ENCODE results near the gene MRPL44.

MRPL44 gene

GRCh38 chr2:223979730-223980396, 22.6 kb downstream of the MRPL44 start:
- Histone ChIP-seq H3K27me3 (ENCODE audit: control insufficient read depth, insufficient read depth, low read length) (no peaks in the 10 kb centered on the region), H3K4me1 (ENCODE audit: control insufficient read depth, low read depth, low read length) (no peaks in the 10 kb centered on the region)

GRCh38 chr2:223980397-223980735, 23.1 kb downstream of the MRPL44 start:
- Histone ChIP-seq H3K36me3 (ENCODE audit: control insufficient read depth, low read depth, low read length) (peaks cover 31% of the 10 kb centered on the region), H3K9me3 (ENCODE audit: control insufficient read depth, low read depth, low read length) (no peaks in the 10 kb centered on the region), H3K27ac (ENCODE audit: low read length) (no peak overlapping the region), H3K27me3 (ENCODE audit: control insufficient read depth, insufficient read depth, low read length) (no peaks in the 10 kb centered on the region), H3K4me3 (ENCODE audit: low read length) (no peak overlapping the region), H3K9ac (ENCODE audit: low read length) (no peak overlapping the region), H3K4me1 (ENCODE audit: control insufficient read depth, low read depth, low read length) (no peaks in the 10 kb centered on the region)

More at GRCh38 chr2:223979730-223980396, 22.6 kb downstream of the MRPL44 start:
- Histone ChIP-seq H3K27ac (ENCODE audit: low read length) (no peak overlapping the region), H3K9ac (ENCODE audit: low read length) (no peak overlapping the region), H3K4me3 (ENCODE audit: low read length) (no peak overlapping the region), H3K36me3 (ENCODE audit: control insufficient read depth, low read depth, low read length) (peaks cover 31% of the 10 kb centered on the region), H3K9me3 (ENCODE audit: control insufficient read depth, low read depth, low read length) (no peaks in the 10 kb centered on the region)

GRCh38 chr2:223980803-223981202, 23.5 kb downstream of the MRPL44 start:
- Histone ChIP-seq H3K27ac (ENCODE audit: low read length) (no peak overlapping the region), H3K4me3 (ENCODE audit: low read length) (no peak overlapping the region), H3K9me3 (ENCODE audit: control insufficient read depth, low read depth, low read length) (no peaks in the 10 kb centered on the region), H3K27me3 (ENCODE audit: control insufficient read depth, insufficient read depth, low read length) (no peaks in the 10 kb centered on the region), H3K36me3 (ENCODE audit: control insufficient read depth, low read depth, low read length) (peaks cover 35% of the 10 kb centered on the region), H3K4me1 (ENCODE audit: control insufficient read depth, low read depth, low read length) (no peaks in the 10 kb centered on the region), H3K9ac (ENCODE audit: low read length) (no peak overlapping the region)

GRCh38 chr2:223981241-223981640, 24.0 kb downstream of the MRPL44 start:
- H3K4me3 ChIP-seq (ENCODE audit: low read length): no peak overlapping the region

GRCh38 chr2:223989206-223989855, 32.1 kb downstream of the MRPL44 start:
- Histone ChIP-seq H3K9ac (ENCODE audit: low read length) (no peak overlapping the region), H3K9me3 (ENCODE audit: control insufficient read depth, low read depth, low read length) (no peaks in the 10 kb centered on the region), H3K27ac (ENCODE audit: low read length) (no peak overlapping the region), H3K4me3 (ENCODE audit: low read length) (no peak overlapping the region), H3K27me3 (ENCODE audit: control insufficient read depth, insufficient read depth, low read length) (no peaks in the 10 kb centered on the region), H3K4me1 (ENCODE audit: control insufficient read depth, low read depth, low read length) (no peaks in the 10 kb centered on the region), H3K36me3 (ENCODE audit: control insufficient read depth, low read depth, low read length) (peaks cover 9% of the 10 kb centered on the region)

More at GRCh38 chr2:223981241-223981640, 24.0 kb downstream of the MRPL44 start:
- Histone ChIP-seq H3K36me3 (ENCODE audit: control insufficient read depth, low read depth, low read length) (peaks cover 35% of the 10 kb centered on the region), H3K27me3 (ENCODE audit: control insufficient read depth, insufficient read depth, low read length) (no peaks in the 10 kb centered on the region), H3K27ac (ENCODE audit: low read length) (no peak overlapping the region), H3K9me3 (ENCODE audit: control insufficient read depth, low read depth, low read length) (no peaks in the 10 kb centered on the region), H3K4me1 (ENCODE audit: control insufficient read depth, low read depth, low read length) (no peaks in the 10 kb centered on the region), H3K9ac (ENCODE audit: low read length) (no peak overlapping the region)

- peaks cover 4% of the 10 kb centered on the region for H3K36me3 ChIP-seq (ENCODE audit: control insufficient read depth, low read depth, low read length)
- H3K4me1 ChIP-seq (ENCODE audit: control insufficient read depth, low read depth, low read length): no peaks in the 10 kb centered on the region
- H3K9me3 ChIP-seq (ENCODE audit: control insufficient read depth, low read depth, low read length): no peaks in the 10 kb centered on the region
- no peak overlapping the region for H3K27ac ChIP-seq (ENCODE audit: low read length)
- H3K9ac ChIP-seq (ENCODE audit: low read length): no peak overlapping the region
- H3K4me3 ChIP-seq (ENCODE audit: low read length): no peak overlapping the region
- no peaks in the 10 kb centered on the region for H3K27me3 ChIP-seq (ENCODE audit: control insufficient read depth, insufficient read depth, low read length)
Measured at GRCh38 chr2:223989856-223990232, 32.6 kb downstream of the MRPL44 start.

- Histone ChIP-seq H3K36me3 (ENCODE audit: control insufficient read depth, low read depth, low read length) (no peaks in the 10 kb centered on the region), H3K4me3 (ENCODE audit: low read length) (no peak overlapping the region), H3K27me3 (ENCODE audit: control insufficient read depth, insufficient read depth, low read length) (no peaks in the 10 kb centered on the region), H3K9me3 (ENCODE audit: control insufficient read depth, low read depth, low read length) (no peaks in the 10 kb centered on the region), H3K27ac (ENCODE audit: low read length) (no peak overlapping the region), H3K4me1 (ENCODE audit: control insufficient read depth, low read depth, low read length) (no peaks in the 10 kb centered on the region), H3K9ac (ENCODE audit: low read length) (no peak overlapping the region)
Measured at GRCh38 chr2:223991611-223992010, 34.3 kb downstream of the MRPL44 start.

GRCh38 chr2:223993634-223994232, 36.5 kb downstream of the MRPL44 start:
- Histone ChIP-seq H3K27me3 (ENCODE audit: control insufficient read depth, insufficient read depth, low read length) (no peaks in the 10 kb centered on the region), H3K9ac (ENCODE audit: low read length) (no peak overlapping the region), H3K27ac (ENCODE audit: low read length) (no peak overlapping the region), H3K36me3 (ENCODE audit: control insufficient read depth, low read depth, low read length) (no peaks in the 10 kb centered on the region), H3K4me1 (ENCODE audit: control insufficient read depth, low read depth, low read length) (no peaks in the 10 kb centered on the region), H3K9me3 (ENCODE audit: control insufficient read depth, low read depth, low read length) (no peaks in the 10 kb centered on the region), H3K4me3 (ENCODE audit: low read length) (no peak overlapping the region)

GRCh38 chr2:223994562-223995162, 37.4 kb downstream of the MRPL44 start:
- no peak overlapping the region for H3K9ac ChIP-seq (ENCODE audit: low read length)
- H3K36me3 ChIP-seq (ENCODE audit: control insufficient read depth, low read depth, low read length): no peaks in the 10 kb centered on the region
- no peaks in the 10 kb centered on the region for H3K9me3 ChIP-seq (ENCODE audit: control insufficient read depth, low read depth, low read length)
- H3K27ac ChIP-seq (ENCODE audit: low read length): no peak overlapping the region
- H3K27me3 ChIP-seq (ENCODE audit: control insufficient read depth, insufficient read depth, low read length): no peaks in the 10 kb centered on the region
- H3K4me3 ChIP-seq (ENCODE audit: low read length): no peak overlapping the region
- H3K4me1 ChIP-seq (ENCODE audit: control insufficient read depth, low read depth, low read length): no peaks in the 10 kb centered on the region

GRCh38 chr2:223995569-223995968, 38.3 kb downstream of the MRPL44 start:
- Histone ChIP-seq H3K4me1 (ENCODE audit: control insufficient read depth, low read depth, low read length) (no peaks in the 10 kb centered on the region), H3K27me3 (ENCODE audit: control insufficient read depth, insufficient read depth, low read length) (no peaks in the 10 kb centered on the region), H3K4me3 (ENCODE audit: low read length) (no peak overlapping the region), H3K9me3 (ENCODE audit: control insufficient read depth, low read depth, low read length) (no peaks in the 10 kb centered on the region), H3K9ac (ENCODE audit: low read length) (no peak overlapping the region), H3K27ac (ENCODE audit: low read length) (no peak overlapping the region), H3K36me3 (ENCODE audit: control insufficient read depth, low read depth, low read length) (no peaks in the 10 kb centered on the region)

GRCh38 chr2:223996391-223996790, 39.1 kb downstream of the MRPL44 start:
- no peak overlapping the region for H3K9ac ChIP-seq (ENCODE audit: low read length)
- no peak overlapping the region for H3K27ac ChIP-seq (ENCODE audit: low read length)
- H3K9me3 ChIP-seq (ENCODE audit: control insufficient read depth, low read depth, low read length): no peaks in the 10 kb centered on the region
- H3K4me3 ChIP-seq (ENCODE audit: low read length): no peak overlapping the region
- no peaks in the 10 kb centered on the region for H3K27me3 ChIP-seq (ENCODE audit: control insufficient read depth, insufficient read depth, low read length)
- H3K4me1 ChIP-seq (ENCODE audit: control insufficient read depth, low read depth, low read length): no peaks in the 10 kb centered on the region
- H3K36me3 ChIP-seq (ENCODE audit: control insufficient read depth, low read depth, low read length): no peaks in the 10 kb centered on the region

All from iPS-18a (cell line).